ENCODE data around the gene PILRA. TPM values are rescaled to one million over a fixed set of nuclear protein-coding genes. Genes with fewer than 3 reads are reported as not detected.

Gene PILRA
- total RNA-seq, 1 experiment from 2014 or later: not detected

Other genes starting within 250 kb of the PILRA start
- gene MBLAC1, start 246.5 kb upstream of the PILRA start, total RNA-seq (2014; rRNA removed; shearing (Covaris generic)): 1.4 and 2.9 TPM in 2 replicates
- gene LAMTOR4, start 224.6 kb upstream of the PILRA start, total RNA-seq (2014; rRNA removed; shearing (Covaris generic)): 154 and 178 TPM in 2 replicates
- 9.0 and 11.2 TPM in 2 replicates for gene TRAPPC14, start 214.8 kb upstream of the PILRA start, total RNA-seq (2014; rRNA removed; shearing (Covaris generic))
- gene GAL3ST4, start 204.9 kb upstream of the PILRA start, total RNA-seq (2014; rRNA removed; shearing (Covaris generic)): 0.07 and 0.46 TPM in 2 replicates
- 4.6 and 7.4 TPM in 2 replicates for gene GPC2, start 196.1 kb upstream of the PILRA start, total RNA-seq (2014; rRNA removed; shearing (Covaris generic))
- gene STAG3, start 195.6 kb upstream of the PILRA start, total RNA-seq (2014; rRNA removed; shearing (Covaris generic)): 2.9 and 9.0 TPM in 2 replicates
- gene PVRIG, start 153.5 kb upstream of the PILRA start, total RNA-seq (2014; rRNA removed; shearing (Covaris generic)): not detected in 2 replicates
- gene SPDYE3, start 65.8 kb upstream of the PILRA start, total RNA-seq (2014; rRNA removed; shearing (Covaris generic)): not detected in 2 replicates
- 14.3 and 16.4 TPM in 2 replicates for gene PILRB, start 15.4 kb upstream of the PILRA start, total RNA-seq (2014; rRNA removed; shearing (Covaris generic))
- 2.9 and 3.7 TPM in 2 replicates for gene ZCWPW1, start 55.2 kb downstream of the PILRA start, total RNA-seq (2014; rRNA removed; shearing (Covaris generic))
- gene MEPCE, start 56.3 kb downstream of the PILRA start, total RNA-seq (2014; rRNA removed; shearing (Covaris generic)): 33.4 and 34.8 TPM in 2 replicates
- gene PPP1R35, start 63.0 kb downstream of the PILRA start, total RNA-seq (2014; rRNA removed; shearing (Covaris generic)): 55.0 and 67.7 TPM in 2 replicates
- 0.60 and 8.3 TPM in 2 replicates for gene SPACDR, start 90.8 kb downstream of the PILRA start, total RNA-seq (2014; rRNA removed; shearing (Covaris generic))
- 26.6 and 32.6 TPM in 2 replicates for gene TSC22D4, start 105.7 kb downstream of the PILRA start, total RNA-seq (2014; rRNA removed; shearing (Covaris generic))
- gene NYAP1, start 110.4 kb downstream of the PILRA start, total RNA-seq (2014; rRNA removed; shearing (Covaris generic)): 0.07 TPM in 1 of 2 replicates, not detected in the other
- gene AGFG2, start 165.7 kb downstream of the PILRA start, total RNA-seq (2014; rRNA removed; shearing (Covaris generic)): 6.8 and 8.8 TPM in 2 replicates
- 0.19 and 0.55 TPM in 2 replicates for gene SAP25, start 200.4 kb downstream of the PILRA start, total RNA-seq (2014; rRNA removed; shearing (Covaris generic))
- gene LRCH4, start 212.6 kb downstream of the PILRA start, total RNA-seq (2014; rRNA removed; shearing (Covaris generic)): 10.7 and 11.4 TPM in 2 replicates
- gene FBXO24, start 212.8 kb downstream of the PILRA start, total RNA-seq (2014; rRNA removed; shearing (Covaris generic)): 0.48 TPM in 1 of 2 replicates, not detected in the other
- 18.0 and 38.9 TPM in 2 replicates for gene PCOLCE, start 228.9 kb downstream of the PILRA start, total RNA-seq (2014; rRNA removed; shearing (Covaris generic))
- 6.9 and 19.3 TPM in 2 replicates for gene MOSPD3, start 239.1 kb downstream of the PILRA start, total RNA-seq (2014; rRNA removed; shearing (Covaris generic))